ENCODE data around the gene SYT14. TPM values are rescaled to one million over a fixed set of nuclear protein-coding genes. Genes with fewer than 3 reads are reported as not detected.
"Not testable (repeated sequence)": the region's sequence is repeated elsewhere in the genome, so short reads cannot be mapped to it uniquely, and the experiment has no call there.

SYT14 gene
- total RNA-seq, 4 donors from 2014 or later = 7.6 to 20.0 (median 15.1) TPM

DNA sequence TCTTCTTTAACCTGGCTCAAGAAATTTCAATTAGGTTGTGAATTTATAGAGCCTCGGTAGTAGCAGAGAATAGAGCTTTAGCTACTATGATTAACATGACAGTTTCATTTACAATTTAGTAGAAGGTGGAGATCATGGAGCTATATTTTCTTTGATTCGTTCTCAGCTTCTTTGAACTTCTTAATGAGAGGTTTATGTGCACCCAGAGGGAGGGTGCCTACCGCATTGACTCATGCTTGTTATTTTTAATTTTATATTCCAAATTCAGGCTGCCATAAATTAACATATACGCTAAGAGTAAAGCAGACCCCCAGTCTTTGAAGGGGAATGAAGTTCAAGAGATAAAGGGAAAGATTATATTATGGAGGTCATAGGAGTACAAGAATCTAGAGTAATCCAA, 24.4 kb downstream of the SYT14 start:
- H3K4me3 ChIP-seq (replicated peaks in 1 of 3) = no peak overlapping the region
- DNase-seq = no peak
- H3K36me3 ChIP-seq = no peaks in the 10 kb centered on the region
- intact Hi-C loops (cut with DNase I) = no loop called here
- no peak overlapping the region for H3K27ac ChIP-seq
- no peaks in the 10 kb centered on the region for H3K27me3 ChIP-seq
- WGBS, 2 donors = 89 to 91% methylated on average over 4 of the region's 4 CpGs
- H3K9me3 ChIP-seq = no peaks in the 10 kb centered on the region
- TF ChIP-seq POLR2A (IDR thresholded peaks at IDR 0.05) = no peak
- TF ChIP-seq, protein P1, sequence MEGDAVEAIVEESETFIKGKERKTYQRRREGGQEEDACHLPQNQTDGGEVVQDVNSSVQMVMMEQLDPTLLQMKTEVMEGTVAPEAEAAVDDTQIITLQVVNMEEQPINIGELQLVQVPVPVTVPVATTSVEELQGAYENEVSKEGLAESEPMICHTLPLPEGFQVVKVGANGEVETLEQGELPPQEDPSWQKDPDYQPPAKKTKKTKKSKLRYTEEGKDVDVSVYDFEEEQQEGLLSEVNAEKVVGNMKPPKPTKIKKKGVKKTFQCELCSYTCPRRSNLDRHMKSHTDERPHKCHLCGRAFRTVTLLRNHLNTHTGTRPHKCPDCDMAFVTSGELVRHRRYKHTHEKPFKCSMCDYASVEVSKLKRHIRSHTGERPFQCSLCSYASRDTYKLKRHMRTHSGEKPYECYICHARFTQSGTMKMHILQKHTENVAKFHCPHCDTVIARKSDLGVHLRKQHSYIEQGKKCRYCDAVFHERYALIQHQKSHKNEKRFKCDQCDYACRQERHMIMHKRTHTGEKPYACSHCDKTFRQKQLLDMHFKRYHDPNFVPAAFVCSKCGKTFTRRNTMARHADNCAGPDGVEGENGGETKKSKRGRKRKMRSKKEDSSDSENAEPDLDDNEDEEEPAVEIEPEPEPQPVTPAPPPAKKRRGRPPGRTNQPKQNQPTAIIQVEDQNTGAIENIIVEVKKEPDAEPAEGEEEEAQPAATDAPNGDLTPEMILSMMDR (IDR thresholded peaks at IDR 0.05) = no peak
- no peaks in the 10 kb centered on the region for H3K4me1 ChIP-seq

DNA sequence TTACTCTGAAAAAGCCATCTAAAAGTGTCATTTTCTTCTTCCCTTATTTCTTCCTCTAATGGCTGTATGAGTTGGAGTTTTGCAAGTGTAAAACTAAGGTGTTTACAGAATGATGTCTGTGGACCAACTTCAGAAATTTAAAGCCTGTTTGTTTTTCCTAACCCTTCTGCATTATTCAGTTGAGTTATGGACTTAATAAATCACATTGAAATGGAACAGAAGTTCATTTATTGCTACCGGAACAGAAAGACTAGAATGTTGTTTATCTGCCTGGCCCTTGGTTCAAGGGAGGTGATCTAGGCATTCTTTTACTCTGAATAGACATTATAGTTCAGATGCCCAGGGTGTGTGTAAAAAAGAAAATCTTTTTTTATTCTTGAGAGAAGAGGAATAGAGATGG, 24.8 kb downstream of the SYT14 start:
- H3K27me3 ChIP-seq = no peaks in the 10 kb centered on the region
- WGBS, 2 donors = 90 to 92% methylated on average over 1 of the region's 1 CpG
- no peaks in the 10 kb centered on the region for H3K4me1 ChIP-seq
- no peak overlapping the region for H3K4me3 ChIP-seq (replicated peaks in 1 of 3)
- H3K27ac ChIP-seq = no peak overlapping the region
- TF ChIP-seq, protein P1 (IDR thresholded peaks at IDR 0.05) = no peak
- TF ChIP-seq POLR2A (IDR thresholded peaks at IDR 0.05) = no peak
- H3K36me3 ChIP-seq = no peaks in the 10 kb centered on the region
- intact Hi-C loops (cut with DNase I) = no loop called here
- H3K9me3 ChIP-seq = no peaks in the 10 kb centered on the region
- no peak for DNase-seq

DNA sequence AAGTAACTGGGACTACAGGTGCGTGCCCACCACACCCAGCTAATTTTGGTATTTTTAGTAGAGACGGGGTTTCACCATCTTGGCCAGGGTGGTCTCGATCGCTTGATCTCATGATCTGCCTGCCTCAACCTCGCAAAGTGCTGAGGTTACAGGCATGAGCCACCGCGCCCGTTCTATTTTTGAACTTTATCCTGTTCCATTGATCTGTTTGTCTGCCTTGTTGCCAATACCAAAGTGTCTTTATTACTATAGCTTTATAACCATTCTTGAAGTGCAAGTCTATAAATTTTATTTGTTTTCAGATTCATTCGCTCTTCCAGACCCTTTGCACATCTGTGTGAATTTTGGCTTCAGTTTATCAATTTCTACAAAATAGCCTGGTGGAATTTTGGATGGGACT, 28.0 kb downstream of the SYT14 start:
- intact Hi-C loops (cut with DNase I) = no loop called here

DNA sequence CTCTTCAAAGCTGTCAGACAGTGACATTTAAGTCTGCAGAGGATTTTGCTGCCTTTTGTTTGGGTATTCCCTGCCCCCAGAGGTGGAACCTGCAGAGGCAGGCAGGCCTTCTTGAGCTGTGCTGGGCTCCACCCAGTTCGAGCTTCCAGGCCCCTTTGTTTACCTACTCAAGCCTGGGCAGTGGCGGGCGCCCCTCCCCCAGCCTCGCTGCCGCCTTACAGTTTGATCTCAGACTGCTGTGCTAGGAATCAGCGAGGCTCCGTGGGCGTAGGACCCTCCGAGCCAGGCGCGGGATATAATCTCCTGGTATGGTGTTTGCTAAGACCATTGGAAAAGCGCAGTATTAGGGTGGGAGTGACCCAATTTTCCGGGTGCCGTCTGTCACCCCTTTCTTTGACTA, 40.7 kb downstream of the SYT14 start:
- 89 to 92% methylated on average over 13 to 14 of the region's 14 CpGs for WGBS, 2 donors
- H3K27me3 ChIP-seq; H3K27ac ChIP-seq; H3K9me3 ChIP-seq; intact Hi-C loops (cut with DNase I); H3K4me3 ChIP-seq (replicated peaks in 1 of 3); H3K36me3 ChIP-seq; DNase-seq; H3K4me1 ChIP-seq: not testable (repeated sequence)

More for the DNA sequence above, 28.0 kb downstream of the SYT14 start:
- Histone ChIP-seq H3K36me3 (no peaks in the 10 kb centered on the region), H3K4me3 (replicated peaks in 1 of 3) (no peak overlapping the region), H3K27ac (no peak overlapping the region), H3K4me1 (no peaks in the 10 kb centered on the region), H3K9me3 (no peaks in the 10 kb centered on the region), H3K27me3 (no peaks in the 10 kb centered on the region)
- DNase-seq = no peak
- no peak for TF ChIP-seq POLR2A (IDR thresholded peaks at IDR 0.05)
- WGBS, 2 donors = 96 to 97% methylated on average over 9 of the region's 9 CpGs

DNA sequence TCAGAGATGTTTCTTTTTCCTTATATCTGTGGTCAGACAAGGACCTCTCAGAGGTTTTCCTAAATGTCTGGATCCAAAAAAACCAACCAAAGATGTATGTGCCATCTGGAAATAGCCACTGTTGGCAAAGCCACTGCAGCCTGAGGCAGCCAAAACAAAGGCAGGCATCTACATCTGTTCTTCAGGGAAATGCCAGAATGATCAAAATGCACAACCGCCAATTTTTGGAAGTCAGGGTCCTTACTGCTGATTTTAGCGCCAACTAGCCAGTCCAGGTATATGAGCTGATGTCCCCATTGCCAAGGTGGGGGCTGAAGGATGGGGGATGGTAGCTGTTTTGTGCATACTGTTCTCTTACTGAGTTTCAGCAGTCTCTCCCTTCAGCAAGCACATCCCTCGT, 45.9 kb downstream of the SYT14 start:
- intact Hi-C loops (cut with DNase I) = no loop called here

DNA sequence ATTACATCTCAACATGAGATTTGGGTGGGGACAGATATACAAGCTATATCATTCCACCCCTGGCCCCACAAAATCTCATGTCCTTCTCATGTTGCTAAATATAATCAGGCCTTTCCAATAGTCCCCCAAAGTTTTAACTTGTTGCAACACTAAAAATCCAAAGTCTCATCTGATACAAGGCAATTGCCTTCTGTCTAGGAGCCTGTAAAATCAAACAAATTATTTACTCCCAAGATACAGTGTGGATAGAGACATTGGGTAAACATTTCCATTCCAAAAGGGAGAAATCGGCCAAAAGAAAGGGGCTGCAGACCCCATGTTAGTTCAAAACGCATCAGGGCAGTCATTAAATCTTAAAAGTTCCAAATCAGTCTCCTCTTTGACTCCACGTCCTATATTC, 47.0 kb downstream of the SYT14 start:
- Histone ChIP-seq H3K27me3 (no peaks in the 10 kb centered on the region), H3K27ac (no peak overlapping the region), H3K4me3 (replicated peaks in 1 of 3) (no peak overlapping the region), H3K36me3 (no peaks in the 10 kb centered on the region), H3K4me1 (peaks cover 0 to 10% of the 10 kb centered on the region in 2 donors), H3K9me3 (no peaks in the 10 kb centered on the region)
- TF ChIP-seq, protein P1 (IDR thresholded peaks at IDR 0.05) = no peak
- TF ChIP-seq POLR2A (IDR thresholded peaks at IDR 0.05) = no peak
- intact Hi-C loops (cut with DNase I) = loop anchor here (5.0 kb wide), 1 partner anchor 123 kb away; no protein-coding TSS in a partner anchor
- DNase-seq = no peak
- WGBS, 2 donors = 88% methylated on average over 3 of the region's 3 CpGs

More for the DNA sequence above, 45.9 kb downstream of the SYT14 start:
- H3K27ac ChIP-seq = no peak overlapping the region
- H3K4me3 ChIP-seq (replicated peaks in 1 of 3) = no peak overlapping the region
- H3K27me3 ChIP-seq = no peaks in the 10 kb centered on the region
- H3K4me1 ChIP-seq = peaks cover 0 to 8% of the 10 kb centered on the region in 2 donors
- WGBS, 2 donors = 86 to 91% methylated on average over 3 of the region's 3 CpGs
- DNase-seq = no peak
- TF ChIP-seq POLR2A (IDR thresholded peaks at IDR 0.05) = no peak
- TF ChIP-seq, protein P1 (IDR thresholded peaks at IDR 0.05) = no peak
- H3K9me3 ChIP-seq = no peaks in the 10 kb centered on the region
- H3K36me3 ChIP-seq = no peaks in the 10 kb centered on the region

All from thyroid gland (tissue), 4 donors.